Measurements from ENCODE around the gene SOS1.

GRCh38 chr2:39039072-39039471 is 81.8 kb downstream of the SOS1 start:
- no peak for TF ChIP-seq CTCF (tag by site-specific recombination; IDR thresholded peaks at IDR 0.05)
- TF ChIP-seq ZBTB49 (tag by site-specific recombination; IDR thresholded peaks at IDR 0.05; ENCODE audit: low read depth) = no peak
- TF ChIP-seq TCF7L2 (IDR thresholded peaks at IDR 0.05; ENCODE audit: borderline replicate concordance, low read depth, low read length) = no peak
